Heart left ventricle (tissue), 13 donors: ENCODE measurements around the gene WDR90.

Experiments used
- POLR2A ChIP-seq, 2 donors: fragments of 450-650 bp; IDR thresholded peaks; one replicate each; pipeline ENCODE4 v1.6.1; 2017; ENCODE audit warnings: antibody characterized with exemption in 2 of 2, mild to moderate bottlenecking in 2 of 2, moderate library complexity in 2 of 2
- TF ChIP-seq, protein P1 (sequence below), 12 donors: fragments of 200-600 bp; sonication (generic) in 4 of 12; IDR thresholded peaks; one replicate each; pipeline versions ENCODE4 v1.5.0 to v1.8.0; 2018 to 2022; ENCODE audit warnings: antibody characterized with exemption in 12 of 12, mild to moderate bottlenecking in 5 of 12
- donor health status: ischemic (EF 13 %, LVEDD 7.1; RV severe dilation, severe dysfunction).
- donor health status: DM: no; HTN: yes; CAD: no.
- donor health status: DM: no; HTN: no; CAD: no.
- donor health status: ischemic (EF 25% LVEDD 6.9; RV normal size, moderate dysfunction).
- donor health status: ischemic (EF 25% LVEDD 5.7; RV mildly dilated, moderate dysfunction).
- donor health status: ischemic (EF 35%, LVEDD 5.7; RV mildly dilated, moderate dysfunction).
- donor health status: nonischemic (EF 11% LVEDD 7.7; RV severe dilation, severe dysfunction).
- donor health status: DM: yes; HTN: yes; CAD: no.
- donor health status: PGD.
- donor health status: ischemic (EF 29% LVEDD 5.4; RV normal size, mild dysfunction).
- donor health status: nonischemic (EF 23%, LVEDD 6.1; RV moderate dilation, normal function).

DNA sequence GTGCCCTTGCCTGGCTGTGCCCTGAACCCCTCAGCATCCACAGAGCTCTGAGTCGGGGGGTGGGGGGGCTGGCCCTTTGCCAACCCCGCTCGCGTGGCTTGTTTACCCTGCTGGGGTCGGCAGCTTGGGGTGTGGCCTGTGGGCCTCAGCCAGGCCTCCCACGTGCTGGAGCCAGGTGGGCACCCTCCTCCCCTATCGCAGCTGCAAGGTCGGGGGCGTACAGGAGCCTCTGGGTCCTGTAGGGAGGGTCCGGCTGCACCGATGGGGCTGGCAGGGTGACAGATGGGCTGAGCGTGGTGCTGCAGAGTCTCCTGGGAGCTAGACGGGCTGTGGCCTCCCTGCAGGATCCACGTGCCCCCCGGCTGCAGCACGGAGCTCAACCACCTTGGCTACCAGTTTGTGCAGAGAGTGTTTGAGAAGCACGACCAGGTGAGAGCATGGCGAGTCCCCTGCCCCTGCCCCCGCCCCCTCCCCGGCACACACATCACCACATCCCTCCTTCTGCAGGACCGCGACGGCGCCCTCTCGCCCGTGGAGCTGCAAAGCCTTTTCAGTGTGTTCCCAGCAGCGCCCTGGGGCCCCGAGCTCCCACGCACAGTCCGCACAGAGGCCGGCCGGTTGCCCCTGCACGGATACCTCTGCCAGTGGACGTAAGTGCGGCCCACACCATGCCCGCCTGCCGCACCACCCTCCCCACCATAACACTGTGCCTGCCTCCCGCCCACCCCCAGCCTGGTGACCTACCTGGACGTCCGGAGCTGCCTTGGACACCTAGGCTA, 22.4 kb downstream of the WDR90 start:
- TF ChIP-seq POLR2A (IDR thresholded peaks at IDR 0.05): no peak
- TF ChIP-seq, protein P1, sequence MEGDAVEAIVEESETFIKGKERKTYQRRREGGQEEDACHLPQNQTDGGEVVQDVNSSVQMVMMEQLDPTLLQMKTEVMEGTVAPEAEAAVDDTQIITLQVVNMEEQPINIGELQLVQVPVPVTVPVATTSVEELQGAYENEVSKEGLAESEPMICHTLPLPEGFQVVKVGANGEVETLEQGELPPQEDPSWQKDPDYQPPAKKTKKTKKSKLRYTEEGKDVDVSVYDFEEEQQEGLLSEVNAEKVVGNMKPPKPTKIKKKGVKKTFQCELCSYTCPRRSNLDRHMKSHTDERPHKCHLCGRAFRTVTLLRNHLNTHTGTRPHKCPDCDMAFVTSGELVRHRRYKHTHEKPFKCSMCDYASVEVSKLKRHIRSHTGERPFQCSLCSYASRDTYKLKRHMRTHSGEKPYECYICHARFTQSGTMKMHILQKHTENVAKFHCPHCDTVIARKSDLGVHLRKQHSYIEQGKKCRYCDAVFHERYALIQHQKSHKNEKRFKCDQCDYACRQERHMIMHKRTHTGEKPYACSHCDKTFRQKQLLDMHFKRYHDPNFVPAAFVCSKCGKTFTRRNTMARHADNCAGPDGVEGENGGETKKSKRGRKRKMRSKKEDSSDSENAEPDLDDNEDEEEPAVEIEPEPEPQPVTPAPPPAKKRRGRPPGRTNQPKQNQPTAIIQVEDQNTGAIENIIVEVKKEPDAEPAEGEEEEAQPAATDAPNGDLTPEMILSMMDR (IDR thresholded peaks at IDR 0.05): no peak
